ENCODE results near the gene KLHDC7A.

The KLHDC7A gene

GRCh38 chr1:18491168-18491567 lies 10.4 kb downstream of the KLHDC7A start:
- in situ Hi-C loops (cut with MboI; ENCODE audit: low sequenced_read_pairs, unreplicated experiment) = no loop called here
- TF ChIP-seq, protein P1, sequence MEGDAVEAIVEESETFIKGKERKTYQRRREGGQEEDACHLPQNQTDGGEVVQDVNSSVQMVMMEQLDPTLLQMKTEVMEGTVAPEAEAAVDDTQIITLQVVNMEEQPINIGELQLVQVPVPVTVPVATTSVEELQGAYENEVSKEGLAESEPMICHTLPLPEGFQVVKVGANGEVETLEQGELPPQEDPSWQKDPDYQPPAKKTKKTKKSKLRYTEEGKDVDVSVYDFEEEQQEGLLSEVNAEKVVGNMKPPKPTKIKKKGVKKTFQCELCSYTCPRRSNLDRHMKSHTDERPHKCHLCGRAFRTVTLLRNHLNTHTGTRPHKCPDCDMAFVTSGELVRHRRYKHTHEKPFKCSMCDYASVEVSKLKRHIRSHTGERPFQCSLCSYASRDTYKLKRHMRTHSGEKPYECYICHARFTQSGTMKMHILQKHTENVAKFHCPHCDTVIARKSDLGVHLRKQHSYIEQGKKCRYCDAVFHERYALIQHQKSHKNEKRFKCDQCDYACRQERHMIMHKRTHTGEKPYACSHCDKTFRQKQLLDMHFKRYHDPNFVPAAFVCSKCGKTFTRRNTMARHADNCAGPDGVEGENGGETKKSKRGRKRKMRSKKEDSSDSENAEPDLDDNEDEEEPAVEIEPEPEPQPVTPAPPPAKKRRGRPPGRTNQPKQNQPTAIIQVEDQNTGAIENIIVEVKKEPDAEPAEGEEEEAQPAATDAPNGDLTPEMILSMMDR (IDR thresholded peaks at IDR 0.05; ENCODE audit: borderline replicate concordance, control extremely low read depth, extremely low read depth, insufficient read depth, missing control alignments) = no peak
- DNase-seq (ENCODE audit: low spot score) = no peak

GRCh38 chr1:18494304-18494703 lies 13.6 kb downstream of the KLHDC7A start:
- DNase-seq (ENCODE audit: low spot score) = no peak
- in situ Hi-C loops (cut with MboI; ENCODE audit: low sequenced_read_pairs, unreplicated experiment) = no loop called here
- TF ChIP-seq, protein P1 (IDR thresholded peaks at IDR 0.05; ENCODE audit: borderline replicate concordance, control extremely low read depth, extremely low read depth, insufficient read depth, missing control alignments) = no peak

DNA sequence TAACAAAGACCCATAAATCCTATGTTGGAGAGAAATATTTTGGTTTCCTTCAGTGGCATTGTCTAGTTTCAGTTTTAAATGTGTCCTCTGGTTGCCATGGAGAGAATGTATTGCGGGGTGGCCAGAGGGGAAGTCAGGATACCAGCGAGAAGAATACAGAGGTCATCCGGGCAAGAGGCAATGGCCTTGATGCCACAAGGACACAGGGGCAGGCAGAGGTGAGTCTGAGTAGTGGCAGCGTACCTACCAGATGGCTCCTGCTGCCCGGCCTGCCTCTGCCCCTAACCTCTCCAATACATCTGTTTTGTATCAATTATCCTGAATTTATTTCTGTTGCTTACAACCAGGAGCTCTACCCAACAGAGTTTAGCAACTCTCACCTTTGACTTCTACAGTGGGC lies 14.9 kb downstream of the KLHDC7A start:
- in situ Hi-C loops (cut with MboI; ENCODE audit: low sequenced_read_pairs, unreplicated experiment) = no loop called here
- no peak for DNase-seq (ENCODE audit: low spot score)
- TF ChIP-seq, protein P1 (IDR thresholded peaks at IDR 0.05; ENCODE audit: borderline replicate concordance, control extremely low read depth, extremely low read depth, insufficient read depth, missing control alignments) = no peak

DNA sequence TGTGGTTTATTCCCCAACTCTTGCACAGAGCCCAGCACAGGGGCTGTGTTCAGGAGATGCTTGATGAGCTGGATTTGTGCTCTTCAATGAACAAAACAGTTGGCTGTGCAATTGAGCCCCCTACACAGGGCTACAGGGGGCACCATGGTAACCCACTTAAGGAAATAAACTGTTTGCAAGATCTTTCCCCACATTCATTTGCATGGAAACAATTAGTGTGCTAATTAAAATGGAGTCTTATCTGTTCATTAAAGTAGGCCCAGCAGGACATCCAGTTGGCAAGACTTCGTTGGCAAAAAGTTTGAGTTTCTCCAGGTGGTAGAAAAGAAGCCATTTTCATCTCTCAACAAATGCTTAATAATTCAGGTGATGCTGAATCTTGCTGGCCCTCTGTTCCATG lies 15.3 kb downstream of the KLHDC7A start:
- TF ChIP-seq, protein P1 (IDR thresholded peaks at IDR 0.05; ENCODE audit: borderline replicate concordance, control extremely low read depth, extremely low read depth, insufficient read depth, missing control alignments) = no peak
- in situ Hi-C loops (cut with MboI; ENCODE audit: low sequenced_read_pairs, unreplicated experiment) = no loop called here
- no peak for DNase-seq (ENCODE audit: low spot score)

DNA sequence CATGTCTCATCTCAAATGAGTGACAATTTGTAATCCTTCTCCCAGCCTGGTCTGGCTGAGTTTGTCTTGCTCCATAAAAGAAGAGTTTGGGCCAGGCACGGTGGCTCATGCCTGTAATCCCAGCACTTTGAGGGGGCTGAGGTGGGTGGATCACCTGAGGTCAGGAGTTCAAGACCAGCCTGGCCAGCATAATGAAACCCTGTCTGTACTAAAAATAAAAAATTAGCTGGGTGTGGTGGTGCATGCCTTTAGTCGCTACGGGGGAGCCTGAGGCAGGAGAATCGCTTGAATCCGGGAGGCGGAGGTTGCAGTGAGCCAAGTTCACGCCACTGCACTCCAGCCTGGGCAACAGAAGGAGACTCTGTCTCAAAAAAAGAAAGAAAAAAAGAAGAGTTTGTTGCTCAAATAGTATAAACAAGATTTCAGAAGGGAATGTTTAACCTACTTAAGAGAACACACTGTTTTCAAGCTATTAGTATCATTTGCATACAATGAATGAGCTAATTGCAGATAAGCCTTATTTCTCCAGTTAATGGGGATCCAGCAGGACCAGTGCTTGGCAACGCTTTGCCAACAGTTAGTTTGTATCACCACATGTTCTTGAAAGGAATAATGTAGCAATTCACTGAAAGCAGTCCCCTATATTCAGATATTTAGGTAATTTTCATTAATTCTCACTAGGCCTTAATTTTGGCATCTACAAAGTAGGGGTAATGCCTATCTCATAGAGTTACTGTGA lies 15.9 kb downstream of the KLHDC7A start:
- TF ChIP-seq, protein P1 (IDR thresholded peaks at IDR 0.05; ENCODE audit: borderline replicate concordance, control extremely low read depth, extremely low read depth, insufficient read depth, missing control alignments) = no peak
- DNase-seq (ENCODE audit: low spot score) = no peak
- in situ Hi-C loops (cut with MboI; ENCODE audit: low sequenced_read_pairs, unreplicated experiment) = no loop called here

DNA sequence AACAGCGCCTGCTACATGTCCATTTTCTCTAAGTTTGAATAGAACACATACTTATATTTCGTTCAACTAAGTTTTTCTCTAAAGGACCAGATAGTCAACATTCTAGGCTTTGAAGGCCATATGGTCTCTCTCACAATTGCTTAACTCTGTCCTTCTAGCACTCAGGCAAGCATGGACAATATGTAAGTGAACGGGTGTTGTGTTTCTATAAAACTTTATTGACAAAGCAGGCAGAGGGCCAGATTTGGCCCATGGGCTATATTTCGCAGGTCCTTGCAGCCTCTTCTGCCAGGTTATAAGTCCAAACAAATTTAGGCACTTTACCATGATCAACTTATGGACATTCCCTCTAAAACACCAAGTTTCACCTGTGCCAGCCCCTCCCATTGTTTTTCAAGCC lies 21.1 kb downstream of the KLHDC7A start:
- DNase-seq (ENCODE audit: low spot score) = no peak
- in situ Hi-C loops (cut with MboI; ENCODE audit: low sequenced_read_pairs, unreplicated experiment) = no loop called here
- TF ChIP-seq, protein P1 (IDR thresholded peaks at IDR 0.05; ENCODE audit: borderline replicate concordance, control extremely low read depth, extremely low read depth, insufficient read depth, missing control alignments) = no peak

Data from GM13976 (cell line).